Activated CD4-positive, alpha-beta T cell treated with anti-CD3 and anti-CD28 coated beads, Interleukin-2, amount 50 U/mL, for 1 hour (primary cell): ENCODE data around the gene IL17C.
"Not testable (repeated sequence)": the region's sequence is repeated elsewhere in the genome, so short reads cannot be mapped to it uniquely, and the experiment has no call there.

Experiments used
- DNase-seq: peaks from one replicate; pipeline ENCODE4 v3.0.0-alpha.2; 2020

The IL17C gene

GRCh38 chr16:88662843-88663606, 24.7 kb downstream of the IL17C start, which contains the start of gene MVD:
Gene MVD (minus strand): TSS chr16:88663091. CDS start chr16:88663080, 11 bp downstream.
- peak; percentile 94 for DNase-seq

DNA sequence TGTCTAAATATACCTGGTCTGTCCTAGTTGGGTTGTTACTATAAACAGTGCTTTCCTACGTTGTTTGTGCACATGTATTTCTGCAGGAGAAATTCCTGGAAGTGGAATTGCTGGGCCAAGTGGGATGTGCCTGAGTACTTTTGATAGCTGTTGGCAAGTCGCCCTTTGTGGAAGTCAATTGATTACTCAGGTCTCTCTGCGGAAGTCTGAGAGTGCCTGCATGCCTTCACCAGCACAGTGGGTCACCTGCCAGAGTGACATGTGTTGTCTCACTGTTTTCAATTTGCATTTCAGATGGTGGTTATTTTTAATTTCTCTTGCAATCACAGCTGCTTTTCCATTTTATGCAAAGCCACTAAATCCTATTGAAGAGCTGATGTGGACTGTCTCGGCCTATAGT, 26.8 kb downstream of the IL17C start:
- no peak for DNase-seq

DNA sequence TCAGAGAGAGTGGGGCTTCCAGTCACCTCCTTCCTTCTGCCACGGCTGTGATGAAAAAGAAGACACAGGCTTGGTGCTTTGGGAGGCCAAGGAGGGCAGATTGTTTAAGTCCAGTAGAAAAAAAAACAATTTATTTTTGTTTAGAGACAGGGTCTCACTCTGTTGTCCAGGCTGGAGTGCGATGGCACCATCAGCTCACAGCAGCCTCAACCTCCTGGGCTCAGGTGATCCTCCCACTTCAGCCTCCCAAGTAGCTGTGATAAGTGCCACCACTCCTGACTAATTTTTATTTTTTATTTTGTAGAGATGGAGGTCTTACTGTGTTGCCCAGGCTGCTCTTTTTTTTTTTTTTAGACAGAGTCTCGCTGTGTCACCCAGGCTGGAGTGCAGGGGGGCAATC, 27.2 kb downstream of the IL17C start:
- DNase-seq, result no peak

DNA sequence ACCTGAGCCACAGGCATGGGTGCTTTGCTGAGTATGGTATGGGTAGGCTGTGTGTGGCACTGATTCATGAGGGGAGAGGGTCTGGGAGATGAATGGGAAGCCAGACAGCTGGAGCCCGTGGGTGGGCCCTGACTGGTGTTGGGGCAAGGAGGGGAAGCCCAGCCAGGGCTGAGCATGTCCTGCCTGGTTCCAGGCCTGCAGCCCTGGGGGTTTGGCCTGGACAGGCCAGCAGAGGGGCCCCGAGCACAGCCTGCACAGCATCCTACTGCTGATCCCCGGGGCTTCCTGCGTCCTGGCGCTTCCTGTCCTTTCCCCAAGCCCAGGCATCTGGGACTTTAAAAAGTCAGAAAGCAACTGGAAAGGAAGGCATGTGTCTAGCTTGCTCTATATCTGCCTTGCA, 29.1 kb downstream of the IL17C start:
- no peak for DNase-seq

DNA sequence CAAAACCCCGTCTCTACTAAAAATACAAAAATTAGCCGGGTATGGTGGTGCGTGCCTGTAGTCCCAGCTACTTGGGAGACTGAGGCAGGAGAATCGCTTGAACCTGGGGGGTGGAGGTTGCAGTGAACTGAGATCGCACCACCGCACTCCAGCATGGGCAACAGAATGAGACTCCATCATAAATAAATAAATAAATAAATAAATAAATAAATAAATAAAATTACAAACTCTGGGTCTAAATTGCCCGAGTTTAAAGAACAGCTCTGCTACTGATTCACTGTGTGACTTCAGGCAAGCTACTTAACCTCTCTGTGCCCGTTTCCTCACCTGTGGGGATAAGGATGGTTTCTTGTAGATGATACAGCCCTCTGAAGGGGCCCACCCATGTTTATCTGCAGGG, 31.1 kb downstream of the IL17C start:
- not testable (repeated sequence) for DNase-seq

DNA sequence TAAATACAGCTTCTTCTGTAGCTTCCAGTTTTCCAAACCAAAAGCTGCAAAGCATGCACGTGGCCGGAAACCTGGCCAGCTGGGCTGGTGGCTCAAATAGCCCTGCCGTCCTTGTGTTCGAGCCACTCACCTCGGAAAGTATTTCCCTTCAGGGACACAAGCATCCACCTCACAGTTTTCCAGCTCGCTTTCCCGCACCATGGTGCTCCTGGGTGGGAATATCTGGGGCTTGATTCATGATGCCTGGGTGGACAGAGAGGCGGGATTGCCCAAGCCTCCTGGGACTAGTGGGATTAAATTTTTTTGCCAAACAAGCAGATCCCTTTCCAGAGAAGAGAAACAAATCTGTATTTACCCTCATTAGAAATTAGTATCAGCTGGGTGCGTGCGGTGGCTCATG, 31.6 kb downstream of the IL17C start:
- no peak for DNase-seq

- no peak for DNase-seq
These were observed 33.4 kb downstream of the IL17C start for GRCh38 chr16:88671806-88672205.

GRCh38 chr16:88672776-88673175, 34.4 kb downstream of the IL17C start:
- no peak for DNase-seq

DNA sequence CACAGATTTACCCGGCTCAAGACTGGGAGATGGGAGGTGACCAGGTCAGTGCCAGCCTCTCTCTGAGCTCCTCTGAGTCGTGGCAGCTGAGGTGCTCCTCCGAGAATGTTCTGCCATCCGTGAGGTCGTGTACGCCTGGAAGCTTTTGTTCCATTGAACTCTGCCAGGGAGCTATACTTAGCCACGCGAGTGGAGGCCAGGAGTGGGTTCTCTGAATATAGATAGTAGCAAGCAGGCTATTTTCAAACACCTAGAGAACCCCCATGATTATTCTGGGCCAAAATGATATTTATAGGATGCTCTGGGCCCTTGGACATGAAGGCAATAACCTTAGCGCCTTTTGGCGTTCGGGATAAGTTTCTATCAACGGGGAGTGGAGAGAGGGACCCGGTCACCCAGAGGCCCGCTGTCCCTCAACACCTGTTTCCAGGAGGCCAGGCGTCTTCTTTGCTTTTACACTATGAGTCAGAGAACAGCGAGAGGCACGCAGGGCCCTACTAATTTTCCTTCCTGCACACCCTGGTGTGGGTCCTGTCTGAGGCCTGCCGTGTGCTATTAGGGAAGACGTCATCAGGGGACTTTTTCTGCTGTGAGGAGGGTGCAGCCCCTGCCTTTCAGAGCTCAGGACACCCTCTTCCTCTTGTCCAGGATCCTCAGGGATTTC, 35.5 kb downstream of the IL17C start:
- no peak for DNase-seq

GRCh38 chr16:88676502-88677242, 38.3 kb downstream of the IL17C start:
- no peak for DNase-seq

DNA sequence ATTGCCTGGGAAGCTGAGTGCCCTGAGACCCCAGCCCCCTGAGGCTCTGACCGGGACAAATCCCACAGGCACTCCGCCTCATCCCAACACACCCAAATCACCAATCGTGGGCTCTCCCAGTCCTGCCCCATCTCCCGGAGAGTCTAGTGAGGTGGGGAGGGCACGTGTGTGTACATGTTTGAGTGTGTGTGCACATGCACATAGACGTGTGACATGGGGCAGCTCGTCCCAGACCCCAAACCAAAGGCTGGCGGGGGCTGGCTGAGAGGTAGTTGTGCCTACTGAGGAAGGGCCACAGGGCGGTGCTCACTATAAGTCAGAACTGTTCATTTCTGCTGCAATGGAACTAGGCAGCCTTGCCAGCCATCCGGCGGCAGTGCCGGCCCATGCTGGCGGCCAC, 39.3 kb downstream of the IL17C start:
- no peak for DNase-seq

DNA sequence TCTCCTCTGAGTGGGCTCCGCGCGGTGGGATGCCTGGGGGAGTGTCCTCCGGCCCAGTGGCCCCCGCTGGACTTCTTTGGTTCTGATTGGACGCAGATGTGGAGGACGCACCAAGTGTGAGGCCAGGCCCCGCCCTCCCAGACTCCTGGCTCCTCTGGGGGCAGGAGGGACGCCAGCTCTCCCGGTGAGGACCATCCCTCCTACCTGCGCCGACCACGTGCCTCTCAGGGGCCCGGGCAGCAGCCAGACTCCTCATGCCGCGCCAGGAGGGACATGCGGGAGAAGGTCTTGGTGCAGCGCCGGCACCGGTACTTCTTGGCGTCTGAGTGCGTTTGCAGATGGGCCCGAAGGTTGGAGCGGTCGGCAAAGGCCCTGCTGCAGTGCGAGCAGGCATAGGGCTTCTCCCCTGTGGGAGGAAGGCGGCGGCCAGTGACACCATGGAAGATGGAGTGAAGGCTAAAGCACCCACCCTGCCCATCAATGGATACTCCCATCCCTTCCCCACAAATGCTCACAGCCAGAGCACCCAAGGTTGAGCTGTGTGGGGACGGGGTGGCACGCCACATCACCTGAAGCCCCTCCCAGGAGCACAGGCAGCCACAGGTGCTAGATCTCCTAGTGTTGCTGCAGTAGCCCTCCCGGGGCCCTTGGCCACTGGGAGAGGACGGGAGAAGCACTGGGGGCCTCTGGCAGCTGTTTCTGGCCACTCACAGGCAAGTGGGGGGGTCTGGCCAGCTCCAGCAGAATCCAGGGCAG, 40.0 kb downstream of the IL17C start:
- no peak for DNase-seq

- no peak for DNase-seq
These were observed 42.2 kb downstream of the IL17C start for GRCh38 chr16:88680554-88681083.

DNA sequence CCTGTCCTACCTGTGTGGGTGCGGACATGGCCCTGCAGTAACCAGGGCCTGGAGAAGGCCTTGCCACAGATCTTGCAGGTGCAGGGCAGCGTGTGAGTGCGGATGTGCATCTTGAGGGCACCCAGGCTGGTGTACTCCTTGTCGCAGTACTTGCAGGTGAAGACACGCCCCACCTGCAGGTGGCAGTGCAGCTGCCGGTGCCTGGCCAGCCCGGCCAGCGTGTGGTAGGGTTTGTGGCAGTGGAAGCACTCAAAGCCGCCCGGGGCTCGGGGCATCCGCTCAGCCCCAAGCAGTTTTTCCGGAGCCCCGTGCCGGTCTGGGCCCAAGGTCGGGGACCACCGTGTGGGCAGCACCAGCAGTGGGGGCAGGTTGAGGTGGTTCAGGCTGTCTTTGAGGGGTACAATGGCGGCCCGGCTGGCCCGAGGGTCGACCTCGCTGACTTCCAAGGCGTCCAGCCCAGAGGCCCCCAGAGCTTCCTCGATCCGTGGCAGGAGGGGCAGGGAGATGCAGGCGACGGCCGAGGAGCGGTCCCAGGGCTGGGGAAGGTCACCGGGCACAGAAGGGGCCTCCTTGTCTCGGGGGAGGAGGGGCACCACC, 42.8 kb downstream of the IL17C start:
- DNase-seq, result peak; percentile 57

GRCh38 chr16:88681709-88682451, 43.5 kb downstream of the IL17C start:
- DNase-seq, result peak; percentile 50

- DNase-seq, result no peak
These were observed 46.3 kb downstream of the IL17C start for GRCh38 chr16:88684569-88685155.

DNA sequence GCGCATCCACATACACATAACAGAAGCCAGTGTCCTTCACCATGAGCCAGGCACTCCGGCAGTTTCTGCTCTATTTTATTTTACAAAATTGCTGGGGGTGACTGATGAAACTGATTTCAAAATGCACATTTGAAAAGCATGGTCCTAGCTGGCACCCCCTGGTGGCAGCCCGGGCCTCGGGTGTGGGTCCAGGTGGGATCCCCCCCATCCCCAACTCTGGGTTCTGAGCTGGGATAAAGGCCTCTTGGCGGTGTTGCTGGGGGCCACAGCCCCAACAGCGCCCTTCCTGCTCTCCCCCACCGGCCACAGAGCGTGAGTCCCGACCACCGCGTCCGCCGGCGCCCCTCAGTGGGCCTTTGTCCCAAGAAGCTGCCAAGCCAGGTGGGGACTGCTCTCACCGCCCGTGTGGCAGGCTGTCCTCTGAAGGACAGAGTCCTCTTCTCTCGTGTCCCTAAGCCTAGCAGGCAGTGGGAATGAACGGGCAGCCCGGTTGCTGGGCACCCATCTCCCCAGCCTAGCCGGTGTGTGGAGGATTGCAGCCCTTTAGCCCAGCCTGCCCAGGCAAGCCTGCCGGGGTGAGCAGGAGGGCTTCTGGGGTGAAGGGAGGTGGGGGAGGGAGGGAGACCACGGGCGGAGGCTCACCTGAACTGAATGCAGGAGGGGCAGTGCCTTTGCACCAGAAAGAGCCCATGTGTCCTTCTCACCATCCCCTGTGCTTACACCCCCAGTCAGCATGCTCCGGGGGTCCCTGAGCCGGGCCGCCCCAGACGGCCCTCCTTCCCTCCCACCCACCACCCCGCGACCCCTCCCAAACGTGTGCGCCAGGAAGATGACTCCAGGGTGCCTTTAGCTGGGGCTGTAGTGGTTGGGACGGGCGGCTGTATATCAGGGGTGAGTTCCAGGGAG, 47.0 kb downstream of the IL17C start:
- peak; percentile 67 for DNase-seq

DNA sequence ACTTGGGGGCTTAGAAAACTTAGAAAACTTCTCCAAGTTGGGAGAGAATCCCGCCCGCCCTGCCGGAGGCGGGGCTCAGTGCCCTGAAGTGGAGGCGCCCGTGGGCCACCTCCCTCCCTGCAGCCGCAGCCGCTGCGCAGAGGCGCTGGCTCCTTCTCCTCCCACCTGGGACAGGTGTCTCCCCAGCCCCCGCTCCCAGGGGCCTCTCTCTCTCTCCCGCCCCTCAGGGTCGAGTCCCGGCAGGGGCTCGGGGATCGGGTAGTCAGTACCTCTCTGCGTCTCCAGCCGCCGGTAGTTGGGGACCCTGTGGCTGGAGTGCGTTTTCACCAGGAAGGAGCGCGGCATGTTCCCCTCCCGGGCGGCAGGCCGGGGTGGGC, 47.7 kb downstream of the IL17C start:
- peak; percentile 38 for DNase-seq

- peak; percentile 79 for DNase-seq
These were observed 48.3 kb downstream of the IL17C start, which contains the start of gene SNAI3 for GRCh38 chr16:88686439-88687253. Gene SNAI3 (minus strand): TSS chr16:88686507. CDS start chr16:88686406, 101 bp downstream.
